KMS-11 (cell line): ENCODE results near the gene SEMA3D.

Experiments
- H2AFZ ChIP-seq: fragments of 200-600 bp; sonication (generic); 2 replicates; pipeline ENCODE4 v1.6.1; 2016; ENCODE audit warnings: antibody characterized with exemption, mixed run types, low read depth
- H3K27ac ChIP-seq: fragments of 200-600 bp; sonication (generic); 2 replicates; pipeline ENCODE4 v1.6.1; 2016; ENCODE audit warnings: mild to moderate bottlenecking, mixed run types
- H3K27me3 ChIP-seq: fragments of 200-600 bp; sonication (generic); 2 replicates; pipeline ENCODE4 v1.6.1; 2017; ENCODE audit warnings: mild to moderate bottlenecking, low read depth, mixed run types, moderate library complexity; ENCODE audit not compliant: insufficient read depth
- H3K36me3 ChIP-seq: fragments of 200-600 bp; sonication (generic); 2 replicates; pipeline ENCODE4 v1.6.1; 2017; ENCODE audit warnings: mild to moderate bottlenecking, mixed run types; ENCODE audit not compliant: insufficient read depth
- H3K4me1 ChIP-seq: fragments of 200-600 bp; sonication (generic); 2 replicates; pipeline ENCODE4 v1.6.1; 2016; ENCODE audit warnings: mild to moderate bottlenecking, low read depth, mixed run types; ENCODE audit not compliant: poor library complexity, severe bottlenecking
- H3K4me2 ChIP-seq: fragments of 200-600 bp; sonication (generic); 2 replicates; pipeline ENCODE4 v1.7.0; 2016; ENCODE audit warnings: mild to moderate bottlenecking, mixed run types
- H3K4me3 ChIP-seq: fragments of 200-600 bp; sonication (generic); IDR thresholded peaks from 2 replicates; pipeline ENCODE4 v1.6.1; 2017; ENCODE audit warnings: low read depth, low read length, mixed read lengths; ENCODE audit not compliant: insufficient read depth
- H3K79me2 ChIP-seq: fragments of 200-600 bp; sonication (generic); 2 replicates; pipeline ENCODE4 v1.6.1; 2016; ENCODE audit warnings: low read depth, mixed run types; ENCODE audit not compliant: insufficient read depth
- H3K9ac ChIP-seq: fragments of 200-600 bp; sonication (generic); 2 replicates; pipeline ENCODE4 v1.6.1; 2016; ENCODE audit warnings: mild to moderate bottlenecking, mixed run types
- H4K20me1 ChIP-seq: fragments of 200-600 bp; sonication (generic); 2 replicates; pipeline ENCODE4 v1.6.1; 2016; ENCODE audit warnings: mild to moderate bottlenecking, mixed run types; ENCODE audit not compliant: insufficient read depth
- TF ChIP-seq, protein P1 (sequence below): fragments of 200-600 bp; sonication (generic); conservative IDR thresholded peaks from 2 replicates; pipeline ENCODE4 v1.6.1; 2017; ENCODE audit warnings: low read depth, mild to moderate bottlenecking, antibody characterized with exemption, low read length, moderate library complexity, mixed read lengths

Gene SEMA3D

DNA sequence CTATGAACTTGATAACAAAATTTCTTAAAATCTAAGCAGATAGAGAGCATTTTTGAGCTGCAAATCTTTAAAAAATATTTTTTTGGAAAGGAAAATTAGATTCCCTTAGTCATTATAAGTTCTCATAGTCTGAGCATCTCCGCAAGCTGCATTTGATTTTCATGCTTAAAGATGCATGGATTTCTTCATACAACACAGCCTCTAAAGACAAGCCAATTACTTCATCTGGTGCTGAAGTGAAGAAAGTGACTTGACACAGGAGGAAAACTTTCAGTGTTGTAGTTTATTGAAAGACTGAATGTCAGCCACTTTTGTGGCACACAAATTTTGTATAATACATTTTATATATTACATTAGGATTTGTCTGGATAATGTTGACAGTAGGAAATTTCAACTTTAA is 22.5 kb downstream of the SEMA3D start:
- Histone ChIP-seq H3K27ac (no peak overlapping the region), H3K27me3 (no peaks in the 10 kb centered on the region), H3K9ac (no peak overlapping the region), H4K20me1 (no peaks in the 10 kb centered on the region), H3K4me1 (no peaks in the 10 kb centered on the region), H3K4me3 (no peak overlapping the region), H3K4me2 (no peak overlapping the region), H3K36me3 (no peaks in the 10 kb centered on the region), H3K79me2 (no peaks in the 10 kb centered on the region), H2AFZ (no peak overlapping the region)
- TF ChIP-seq, protein P1, sequence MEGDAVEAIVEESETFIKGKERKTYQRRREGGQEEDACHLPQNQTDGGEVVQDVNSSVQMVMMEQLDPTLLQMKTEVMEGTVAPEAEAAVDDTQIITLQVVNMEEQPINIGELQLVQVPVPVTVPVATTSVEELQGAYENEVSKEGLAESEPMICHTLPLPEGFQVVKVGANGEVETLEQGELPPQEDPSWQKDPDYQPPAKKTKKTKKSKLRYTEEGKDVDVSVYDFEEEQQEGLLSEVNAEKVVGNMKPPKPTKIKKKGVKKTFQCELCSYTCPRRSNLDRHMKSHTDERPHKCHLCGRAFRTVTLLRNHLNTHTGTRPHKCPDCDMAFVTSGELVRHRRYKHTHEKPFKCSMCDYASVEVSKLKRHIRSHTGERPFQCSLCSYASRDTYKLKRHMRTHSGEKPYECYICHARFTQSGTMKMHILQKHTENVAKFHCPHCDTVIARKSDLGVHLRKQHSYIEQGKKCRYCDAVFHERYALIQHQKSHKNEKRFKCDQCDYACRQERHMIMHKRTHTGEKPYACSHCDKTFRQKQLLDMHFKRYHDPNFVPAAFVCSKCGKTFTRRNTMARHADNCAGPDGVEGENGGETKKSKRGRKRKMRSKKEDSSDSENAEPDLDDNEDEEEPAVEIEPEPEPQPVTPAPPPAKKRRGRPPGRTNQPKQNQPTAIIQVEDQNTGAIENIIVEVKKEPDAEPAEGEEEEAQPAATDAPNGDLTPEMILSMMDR: no peak

DNA sequence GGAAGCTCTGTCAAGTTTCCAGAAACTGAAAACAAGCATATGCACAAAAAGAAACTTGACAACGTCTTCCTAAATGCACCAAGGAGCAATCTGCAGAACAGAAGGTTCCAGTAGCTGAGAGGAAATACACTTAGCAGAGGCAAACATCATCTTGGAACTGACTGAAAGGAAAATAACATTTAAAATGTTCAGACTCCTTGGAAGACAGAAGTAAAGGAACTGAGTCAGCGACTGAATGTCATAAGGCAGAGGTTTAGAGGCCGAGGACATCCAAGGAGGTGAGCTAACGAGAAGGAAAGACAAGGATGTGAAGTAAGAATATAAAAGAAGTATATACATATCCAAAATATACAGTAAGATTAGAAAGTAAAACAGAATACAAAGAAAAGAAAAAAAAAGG is 24.1 kb downstream of the SEMA3D start:
- Histone ChIP-seq H3K9ac (no peak overlapping the region), H2AFZ (no peak overlapping the region), H3K27ac (no peak overlapping the region), H3K4me3 (no peak overlapping the region), H3K79me2 (no peaks in the 10 kb centered on the region), H4K20me1 (no peaks in the 10 kb centered on the region), H3K27me3 (no peaks in the 10 kb centered on the region), H3K36me3 (no peaks in the 10 kb centered on the region), H3K4me1 (no peaks in the 10 kb centered on the region), H3K4me2 (no peak overlapping the region)
- TF ChIP-seq, protein P1: no peak

DNA sequence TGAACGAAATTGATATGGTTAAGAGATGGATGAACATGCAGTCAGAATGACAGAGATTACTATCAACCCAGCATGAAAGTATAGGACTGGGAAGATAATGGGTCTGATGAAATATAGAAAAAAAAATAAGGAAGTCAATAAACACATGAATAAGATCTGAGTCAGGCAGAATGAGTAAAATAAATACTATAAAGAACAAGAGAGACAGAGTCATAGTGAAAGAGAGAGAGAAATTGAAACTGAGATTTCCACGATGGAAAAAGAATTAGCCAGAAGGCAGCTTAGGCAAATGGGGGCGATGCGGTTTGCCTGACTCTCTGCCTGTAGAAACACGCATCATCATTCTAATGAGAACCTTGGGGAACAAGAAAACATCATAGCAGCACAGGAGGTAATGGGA is 26.6 kb downstream of the SEMA3D start:
- TF ChIP-seq, protein P1: no peak

DNA sequence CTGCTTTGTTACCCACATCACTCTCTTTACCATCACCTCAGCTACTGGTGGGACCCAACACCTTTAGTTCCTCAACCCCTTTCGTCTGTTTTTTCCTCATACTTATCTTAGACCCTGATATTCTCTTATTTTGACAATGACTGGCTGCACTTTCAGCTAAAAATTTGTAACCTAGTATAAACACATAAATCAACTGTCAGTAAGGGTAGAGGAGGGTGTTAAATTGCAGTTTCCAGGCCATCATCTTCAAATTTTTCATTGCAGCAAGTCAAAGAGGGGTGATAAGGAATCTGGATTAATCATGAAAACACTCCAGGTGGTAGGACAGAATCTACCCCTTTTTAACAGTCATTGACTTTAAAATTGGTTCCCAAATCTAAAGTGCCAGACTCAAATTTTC is 27.9 kb downstream of the SEMA3D start:
- Histone ChIP-seq H3K27ac (no peak overlapping the region), H3K4me2 (no peak overlapping the region), H3K27me3 (no peaks in the 10 kb centered on the region), H3K9ac (no peak overlapping the region), H3K79me2 (no peaks in the 10 kb centered on the region), H3K36me3 (no peaks in the 10 kb centered on the region), H4K20me1 (no peaks in the 10 kb centered on the region), H3K4me1 (no peaks in the 10 kb centered on the region), H2AFZ (no peak overlapping the region), H3K4me3 (no peak overlapping the region)
- TF ChIP-seq, protein P1: no peak

More for the DNA sequence above, 26.6 kb downstream of the SEMA3D start:
- H3K79me2 ChIP-seq: no peaks in the 10 kb centered on the region
- no peaks in the 10 kb centered on the region for H3K36me3 ChIP-seq
- H3K4me2 ChIP-seq: no peak overlapping the region
- no peaks in the 10 kb centered on the region for H4K20me1 ChIP-seq
- no peaks in the 10 kb centered on the region for H3K4me1 ChIP-seq
- H3K4me3 ChIP-seq: no peak overlapping the region
- no peaks in the 10 kb centered on the region for H3K27me3 ChIP-seq
- no peak overlapping the region for H3K27ac ChIP-seq
- H3K9ac ChIP-seq: no peak overlapping the region
- H2AFZ ChIP-seq: no peak overlapping the region
